ENCODE measurements around the gene MCEMP1. TPM values are rescaled to one million over a fixed set of nuclear protein-coding genes. Genes with fewer than 3 reads are reported as not detected.

Gene MCEMP1
- total and polyA plus RNA-seq, 2 of the 13 experiments (the other 11 are each of a cell fraction or from before 2014, with no cell fraction given) = not detected

- TF ChIP-seq HNF1A (IDR thresholded peaks at IDR 0.05; ENCODE audit: low read depth) (no peak), HNF1A (CRISPR knock-in tag; IDR thresholded peaks at IDR 0.05; ENCODE audit: borderline replicate concordance) (peak; percentile 36; the same call in 1 of the 2 replicates), DMAP1 (CRISPR knock-in tag; IDR thresholded peaks at IDR 0.05) (0 out of 2 replicates have a peak, but pooled peaks have one; percentile 39), NCOA2 (CRISPR knock-in tag; IDR thresholded peaks at IDR 0.05) (peak; percentile 92), NFKBIZ (CRISPR knock-in tag; IDR thresholded peaks at IDR 0.05) (peak; percentile 64; the same call in 1 of the 2 replicates)
These were observed 24.7 kb upstream of the MCEMP1 start (continued) for GRCh38 chr19:7652061-7652641.

- H3K36me3 ChIP-seq (replicated peaks in 1 of 2; ENCODE audit: control insufficient read depth in 1 of 2, insufficient read depth in 2 of 2, low read length in 2 of 2) = no peaks in the 10 kb centered on the region
- intact Hi-C loops (cut with micrococcal nuclease; ENCODE audit: unreplicated experiment) (no loop called here), in situ Hi-C loops (cut with HindIII; ENCODE audit: extremely low pct_ligation_motif_present, low pct_unique_long_range_greater_than_20kb) (no loop called here)
- no peak overlapping the region for H3K9ac ChIP-seq (ENCODE audit: insufficient read depth, low read depth, low read length)
- no peak for FAIRE-seq
- WGBS (ENCODE audit: low lambda C conversion rate) = 34% methylated on average over 8 of the region's 8 CpGs
- H3K79me2 ChIP-seq (ENCODE audit: insufficient read depth, low read length) = no peaks in the 10 kb centered on the region
- H3K4me2 ChIP-seq (ENCODE audit: low read depth, low read length) = no peak overlapping the region
- ATAC-seq = no peak
- H4K20me1 ChIP-seq (ENCODE audit: insufficient read depth, low read length) = no peaks in the 10 kb centered on the region
- no peak overlapping the region for H2AFZ ChIP-seq (ENCODE audit: low read length)
- POLR2A ChIA-PET = no interaction called here
- H3K27me3 ChIP-seq (ENCODE audit: control insufficient read depth in 1 of 2, insufficient read depth in 2 of 2, low read length in 2 of 2) = no peaks in the 10 kb centered on the region; a peak in 1 of 5 replicates
- no TSS peak for BruUV-seq (replicated peaks)
- no peak for TF ChIP-seq SETDB1 (CRISPR knock-in tag; IDR thresholded peaks at IDR 0.05; ENCODE audit: borderline replicate concordance)
- TF ChIP-seq BORCS8-MEF2B (CRISPR knock-in tag; IDR thresholded peaks at IDR 0.05) = no peak
- TF ChIP-seq STAT5B (CRISPR knock-in tag; IDR thresholded peaks at IDR 0.05) = no peak
- no peak for TF ChIP-seq MAFF (IDR thresholded peaks at IDR 0.05; ENCODE audit: low read depth, low read length)
- no peak for TF ChIP-seq HOXA9 (CRISPR knock-in tag; IDR thresholded peaks at IDR 0.05; ENCODE audit: borderline replicate concordance)
- TF ChIP-seq SIX1 (CRISPR knock-in tag; IDR thresholded peaks at IDR 0.05; ENCODE audit: borderline replicate concordance) = no peak
- no peak for TF ChIP-seq AHR (CRISPR knock-in tag; IDR thresholded peaks at IDR 0.05)
- no peak for DNase-seq (ENCODE audit: low spot score)
- H3K27ac ChIP-seq (ENCODE audit: extremely low read length, insufficient read depth, low read length) = no peak overlapping the region
- CTCF ChIA-PET (ENCODE audit: low intra/inter-chr PET ratio, low total read pairs) = no interaction called here
- no peaks in the 10 kb centered on the region for H3K9me3 ChIP-seq (ENCODE audit: low read length)
- H3K4me3 ChIP-seq (replicated peaks in 1 of 3; ENCODE audit: insufficient read depth in 1 of 3, low read depth in 2 of 3, low read length in 3 of 3) = no peak overlapping the region
- peaks cover 21% of the 10 kb centered on the region for H3K4me1 ChIP-seq (ENCODE audit: insufficient read depth, low read length)
These were observed 22.5 kb upstream of the MCEMP1 start for GRCh38 chr19:7654401-7654800.

Measured in HepG2 (cell line).